Measurements from ENCODE around the gene AFM. TPM values are rescaled to one million over a fixed set of nuclear protein-coding genes. Genes with fewer than 3 reads are reported as not detected.

The AFM gene
- total and polyA plus RNA-seq, 10 of the 15 experiments (the other 5 are each of a cell fraction or from before 2014, with no cell fraction given) = not detected

GRCh38 chr4:73451981-73452747, 29.4 kb upstream of the AFM start (continued):
- TF ChIP-seq, protein P1, sequence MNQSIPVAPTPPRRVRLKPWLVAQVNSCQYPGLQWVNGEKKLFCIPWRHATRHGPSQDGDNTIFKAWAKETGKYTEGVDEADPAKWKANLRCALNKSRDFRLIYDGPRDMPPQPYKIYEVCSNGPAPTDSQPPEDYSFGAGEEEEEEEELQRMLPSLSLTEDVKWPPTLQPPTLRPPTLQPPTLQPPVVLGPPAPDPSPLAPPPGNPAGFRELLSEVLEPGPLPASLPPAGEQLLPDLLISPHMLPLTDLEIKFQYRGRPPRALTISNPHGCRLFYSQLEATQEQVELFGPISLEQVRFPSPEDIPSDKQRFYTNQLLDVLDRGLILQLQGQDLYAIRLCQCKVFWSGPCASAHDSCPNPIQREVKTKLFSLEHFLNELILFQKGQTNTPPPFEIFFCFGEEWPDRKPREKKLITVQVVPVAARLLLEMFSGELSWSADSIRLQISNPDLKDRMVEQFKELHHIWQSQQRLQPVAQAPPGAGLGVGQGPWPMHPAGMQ (IDR thresholded peaks at IDR 0.05; ENCODE audit: borderline replicate concordance) = no peak
- TF ChIP-seq CREB1 (IDR thresholded peaks at IDR 0.05; ENCODE audit: low read depth) (no peak), CHD4 (IDR thresholded peaks at IDR 0.05) (no peak), NFXL1 (IDR thresholded peaks at IDR 0.05; ENCODE audit: borderline replicate concordance) (no peak)

DNA sequence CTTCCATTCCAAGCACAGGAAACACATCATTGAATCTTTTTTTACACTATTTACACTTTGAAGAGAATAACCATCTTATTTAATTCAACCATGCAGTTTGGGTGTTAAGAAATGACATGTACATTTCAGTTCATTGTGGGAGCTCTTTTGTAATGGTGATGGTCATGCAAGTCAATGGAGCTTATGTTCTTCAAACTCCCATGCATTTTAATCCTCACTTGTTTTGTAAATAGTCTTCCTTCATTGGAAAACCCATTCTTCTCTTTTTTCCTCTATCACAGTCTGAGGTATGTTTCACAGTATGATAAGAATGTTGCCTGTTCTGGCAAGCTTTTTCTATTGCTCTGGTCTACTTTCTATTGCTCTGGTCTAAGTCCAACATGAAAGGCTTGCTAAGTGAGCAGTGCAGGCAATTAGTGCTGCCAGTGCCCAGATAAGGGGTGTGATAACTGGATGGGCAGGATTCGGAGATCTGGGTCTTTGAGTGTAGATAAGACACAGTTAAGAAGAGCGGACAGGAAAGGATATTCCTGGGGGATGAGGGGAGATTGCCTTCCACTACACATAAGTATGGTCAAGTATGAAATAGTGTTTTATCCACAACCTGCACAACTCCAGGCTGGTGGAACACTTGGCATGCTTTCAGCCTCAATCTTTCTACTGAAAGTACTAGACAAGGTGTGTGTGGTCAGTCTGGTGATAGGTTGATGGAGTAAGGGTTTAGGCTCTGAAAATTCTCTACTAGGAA, 28.4 kb upstream of the AFM start:
- Histone ChIP-seq H3K4me3 (no peak overlapping the region), H3K27me3 (replicated peaks in 1 of 2; ENCODE audit: control insufficient read depth in 2 of 2, insufficient read depth in 2 of 2, low read length in 1 of 2) (no peaks in the 10 kb centered on the region), H4K20me1 (ENCODE audit: control insufficient read depth, insufficient read depth) (no peaks in the 10 kb centered on the region), H3K27ac (ENCODE audit: control insufficient read depth, insufficient read depth) (no peak overlapping the region), H3K4me1 (ENCODE audit: control insufficient read depth, insufficient read depth, low read length) (no peaks in the 10 kb centered on the region), H3K79me2 (ENCODE audit: control insufficient read depth, insufficient read depth, low read length) (no peaks in the 10 kb centered on the region), H3K9me3 (replicated peaks; ENCODE audit: control insufficient read depth, insufficient read depth, low read length) (no peaks in the 10 kb centered on the region), H2AFZ (ENCODE audit: control insufficient read depth, low read depth, low read length) (no peak overlapping the region), H3K36me3 (ENCODE audit: control insufficient read depth in 2 of 2, insufficient read depth in 2 of 2, low read length in 1 of 2) (no peaks in the 10 kb centered on the region), H3K4me2 (ENCODE audit: control insufficient read depth, insufficient read depth) (no peak overlapping the region), H3K9ac (ENCODE audit: control insufficient read depth, insufficient read depth, low read length) (no peak overlapping the region)
- 35% methylated on average over 2 of the region's 2 CpGs for WGBS (ENCODE audit: insufficient coverage, insufficient replicate concordance, low lambda C conversion rate, missing lambda C conversion rate)
- RAD21 ChIA-PET (ENCODE audit: unreplicated experiment) = no interaction called here
- TF ChIP-seq, protein P2, sequence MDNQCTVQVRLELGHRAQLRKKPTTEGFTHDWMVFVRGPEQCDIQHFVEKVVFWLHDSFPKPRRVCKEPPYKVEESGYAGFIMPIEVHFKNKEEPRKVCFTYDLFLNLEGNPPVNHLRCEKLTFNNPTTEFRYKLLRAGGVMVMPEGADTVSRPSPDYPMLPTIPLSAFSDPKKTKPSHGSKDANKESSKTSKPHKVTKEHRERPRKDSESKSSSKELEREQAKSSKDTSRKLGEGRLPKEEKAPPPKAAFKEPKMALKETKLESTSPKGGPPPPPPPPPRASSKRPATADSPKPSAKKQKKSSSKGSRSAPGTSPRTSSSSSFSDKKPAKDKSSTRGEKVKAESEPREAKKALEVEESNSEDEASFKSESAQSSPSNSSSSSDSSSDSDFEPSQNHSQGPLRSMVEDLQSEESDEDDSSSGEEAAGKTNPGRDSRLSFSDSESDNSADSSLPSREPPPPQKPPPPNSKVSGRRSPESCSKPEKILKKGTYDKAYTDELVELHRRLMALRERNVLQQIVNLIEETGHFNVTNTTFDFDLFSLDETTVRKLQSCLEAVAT (IDR thresholded peaks at IDR 0.05) = 0 out of 2 replicates have a peak, but pooled peaks have one; percentile 21
- TF ChIP-seq GABPA (IDR thresholded peaks at IDR 0.05; ENCODE audit: low read depth) = no peak
- TF ChIP-seq, protein P3, sequence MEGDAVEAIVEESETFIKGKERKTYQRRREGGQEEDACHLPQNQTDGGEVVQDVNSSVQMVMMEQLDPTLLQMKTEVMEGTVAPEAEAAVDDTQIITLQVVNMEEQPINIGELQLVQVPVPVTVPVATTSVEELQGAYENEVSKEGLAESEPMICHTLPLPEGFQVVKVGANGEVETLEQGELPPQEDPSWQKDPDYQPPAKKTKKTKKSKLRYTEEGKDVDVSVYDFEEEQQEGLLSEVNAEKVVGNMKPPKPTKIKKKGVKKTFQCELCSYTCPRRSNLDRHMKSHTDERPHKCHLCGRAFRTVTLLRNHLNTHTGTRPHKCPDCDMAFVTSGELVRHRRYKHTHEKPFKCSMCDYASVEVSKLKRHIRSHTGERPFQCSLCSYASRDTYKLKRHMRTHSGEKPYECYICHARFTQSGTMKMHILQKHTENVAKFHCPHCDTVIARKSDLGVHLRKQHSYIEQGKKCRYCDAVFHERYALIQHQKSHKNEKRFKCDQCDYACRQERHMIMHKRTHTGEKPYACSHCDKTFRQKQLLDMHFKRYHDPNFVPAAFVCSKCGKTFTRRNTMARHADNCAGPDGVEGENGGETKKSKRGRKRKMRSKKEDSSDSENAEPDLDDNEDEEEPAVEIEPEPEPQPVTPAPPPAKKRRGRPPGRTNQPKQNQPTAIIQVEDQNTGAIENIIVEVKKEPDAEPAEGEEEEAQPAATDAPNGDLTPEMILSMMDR (IDR thresholded peaks at IDR 0.05 in 2 of 3, conservative IDR thresholded peaks at IDR 0.05 in 1 of 3; ENCODE audit: control insufficient read depth in 2 of 3, extremely low read depth in 1 of 3, insufficient read depth in 1 of 3, low read depth in 3 of 3, low read length in 3 of 3) = no peak
- TF ChIP-seq, protein P4, sequence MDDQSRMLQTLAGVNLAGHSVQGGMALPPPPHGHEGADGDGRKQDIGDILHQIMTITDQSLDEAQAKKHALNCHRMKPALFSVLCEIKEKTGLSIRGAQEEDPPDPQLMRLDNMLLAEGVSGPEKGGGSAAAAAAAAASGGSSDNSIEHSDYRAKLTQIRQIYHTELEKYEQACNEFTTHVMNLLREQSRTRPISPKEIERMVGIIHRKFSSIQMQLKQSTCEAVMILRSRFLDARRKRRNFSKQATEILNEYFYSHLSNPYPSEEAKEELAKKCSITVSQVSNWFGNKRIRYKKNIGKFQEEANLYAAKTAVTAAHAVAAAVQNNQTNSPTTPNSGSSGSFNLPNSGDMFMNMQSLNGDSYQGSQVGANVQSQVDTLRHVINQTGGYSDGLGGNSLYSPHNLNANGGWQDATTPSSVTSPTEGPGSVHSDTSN (IDR thresholded peaks at IDR 0.05; ENCODE audit: insufficient replicate concordance, low read depth, low read length) = no peak
- SMC1A ChIA-PET (ENCODE audit: uncharacterized antibody, unreplicated experiment) = no interaction called here
- FAIRE-seq = no peak
- BruUV-seq (replicated peaks) = no TSS peak
- POLR2A ChIA-PET = no interaction called here
- intact Hi-C loops (cut with micrococcal nuclease; ENCODE audit: unreplicated experiment) = no loop called here
- in situ Hi-C loops (cut with MboI) = loop anchor here (10.0 kb wide), 1 partner anchor 62 kb away; no protein-coding TSS in a partner anchor
- ATAC-seq = peak; percentile 27; the same call in 1 of the 3 replicates
- CTCF ChIA-PET = no interaction called here
- no peak for DNase-seq (ENCODE audit: low read depth, low spot score)
